Endodermal cell (in vitro differentiated cells): Measurements from ENCODE around the gene GNG3. TPM values are rescaled to one million over a fixed set of nuclear protein-coding genes. Genes with fewer than 3 reads are reported as not detected.

Experiments used
- DNase-seq: peaks from one replicate; pipeline ENCODE4 v3.0.0-alpha.2; 2017
- H3K27ac ChIP-seq: 2 replicates; pipeline ENCODE4 v1.5.1; 2013; ENCODE audit warnings: mild to moderate bottlenecking, low read depth, low read length, moderate library complexity
- H3K27me3 ChIP-seq: 2 replicates; pipeline ENCODE4 v1.6.1; 2013; ENCODE audit warnings: mild to moderate bottlenecking, low read length, moderate library complexity; ENCODE audit not compliant: insufficient read depth, control insufficient read depth, poor library complexity, severe bottlenecking
- H3K36me3 ChIP-seq: 2 replicates; pipeline ENCODE4 v1.7.0; 2013; ENCODE audit warnings: mild to moderate bottlenecking, low read length, moderate library complexity; ENCODE audit not compliant: control insufficient read depth, insufficient read depth
- H3K4me1 ChIP-seq: one replicate; pipeline ENCODE4 v1.7.0; 2013; ENCODE audit warnings: low read length; ENCODE audit not compliant: control insufficient read depth, insufficient read depth
- H3K4me3 ChIP-seq: 2 replicates; pipeline ENCODE4 v1.5.1; 2013; ENCODE audit warnings: mild to moderate bottlenecking, low read length, moderate library complexity
- H3K9ac ChIP-seq: 2 replicates; pipeline ENCODE4 v1.6.1; 2013; ENCODE audit warnings: mild to moderate bottlenecking, low read length, moderate library complexity; ENCODE audit not compliant: poor library complexity, severe bottlenecking; ENCODE audit errors: extremely low read depth
- H3K9me3 ChIP-seq: 2 replicates; pipeline ENCODE4 v1.6.1; 2013; ENCODE audit warnings: mild to moderate bottlenecking, low read length, moderate library complexity; ENCODE audit not compliant: control insufficient read depth
- H3K27ac Mint-ChIP-seq: 2 replicates; pipeline ENCODE4 v1.8.0; 2020; ENCODE audit warnings: mixed read lengths
- H3K27me3 Mint-ChIP-seq: 2 replicates; pipeline ENCODE4 v1.8.0; 2021; ENCODE audit warnings: mild to moderate bottlenecking, mixed read lengths; ENCODE audit not compliant: insufficient read depth
- H3K36me3 Mint-ChIP-seq: 2 replicates; pipeline ENCODE4 v1.8.0; 2020; ENCODE audit warnings: low read depth, mixed read lengths
- H3K4me1 Mint-ChIP-seq: 2 replicates; pipeline ENCODE4 v1.8.0; 2020; ENCODE audit warnings: mixed read lengths
- H3K4me3 Mint-ChIP-seq: 2 replicates; pipeline ENCODE4 v1.8.0; 2020; ENCODE audit warnings: mild to moderate bottlenecking, moderate library complexity, mixed read lengths
- H3K9me3 Mint-ChIP-seq: 2 replicates; pipeline ENCODE4 v1.8.0; 2020; ENCODE audit warnings: mild to moderate bottlenecking, mixed read lengths
- WGBS, 2 experiments: methylation state at CpG; one replicate each; pipeline versions ENCODE4 v1.1.5 to v1.1.7; 2013; ENCODE audit warnings: missing lambda C conversion rate in 2 of 2, mixed read lengths in 1 of 2; ENCODE audit not compliant: insufficient coverage in 1 of 2, insufficient read length in 1 of 2; 5-methylcytosine and 5-hydroxymethylcytosine counted together
- total RNA-seq, 2 donors: library from RNA; stranded (reverse); fragmentation: NEBNext Ultra II Directional in 1 of 2; extraction: Animal tissue kit (Norgen Biotek cat#: 25700) in 1 of 2; gene quantifications; 2 replicates in 1 of 2; 3 replicates in 1 of 2; pipeline ENCODE4 v1.2.1, GENCODE V29; 2021
- TF ChIP-seq, protein P1 (sequence below): fragments of 200-600 bp; sonication (generic); conservative IDR thresholded peaks from 2 replicates; pipeline ENCODE4 v1.5.0; 2021; ENCODE audit warnings: antibody characterized with exemption, mild to moderate bottlenecking

The GNG3 gene
- total RNA-seq, 2 donors from 2014 or later = 0.40 to 1.7 TPM

DNA sequence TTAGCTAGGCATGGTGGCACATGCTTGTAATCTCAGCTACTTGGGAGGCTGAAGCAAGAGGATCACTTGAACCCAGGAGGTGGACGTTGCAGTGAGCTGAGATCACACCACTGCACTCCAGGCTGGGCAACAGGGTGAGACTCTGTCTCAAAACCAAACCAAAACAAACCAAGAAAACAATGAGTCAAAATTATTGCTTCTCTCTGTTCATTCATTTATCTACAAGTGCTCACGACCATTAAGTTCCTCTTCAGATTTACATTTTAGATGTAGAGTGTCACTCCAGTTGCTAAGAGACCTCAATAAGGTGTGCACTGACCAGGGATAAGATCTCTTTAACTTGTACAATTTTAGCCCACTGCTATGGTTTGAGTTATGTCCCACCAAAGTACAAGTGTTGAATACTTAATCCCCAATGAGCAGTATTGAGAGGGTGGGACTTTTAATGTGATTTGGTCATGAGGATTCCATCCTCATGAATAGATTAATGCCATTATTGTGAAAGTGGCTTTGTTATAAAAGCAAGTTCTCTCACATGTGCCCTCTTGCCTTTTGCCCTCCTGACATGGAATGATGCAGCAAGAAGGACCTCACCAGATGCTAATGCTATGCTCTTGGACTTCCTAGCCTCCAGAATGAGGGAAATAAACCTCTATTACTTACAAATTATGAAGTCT, 12.0 kb downstream of the GNG3 start:
- Histone ChIP-seq H3K9me3 (no peaks in the 10 kb centered on the region), H3K4me3 (no peak overlapping the region), H3K4me1 (no peaks in the 10 kb centered on the region), H3K9ac (no peak overlapping the region), H3K27ac (no peak overlapping the region), H3K36me3 (peaks cover 96% of the 10 kb centered on the region), H3K27me3 (no peaks in the 10 kb centered on the region)
- 98 to 100% methylated on average over 2 of the region's 2 CpGs for WGBS, 2 experiments
- Mint-ChIP-seq H3K9me3 (no peaks in the 10 kb centered on the region), H3K27ac (no peak overlapping the region), H3K4me1 (peaks cover 26% of the 10 kb centered on the region), H3K36me3 (peaks cover 94% of the 10 kb centered on the region), H3K27me3 (no peaks in the 10 kb centered on the region), H3K4me3 (no peak overlapping the region)
- DNase-seq = no peak
- TF ChIP-seq, protein P1, sequence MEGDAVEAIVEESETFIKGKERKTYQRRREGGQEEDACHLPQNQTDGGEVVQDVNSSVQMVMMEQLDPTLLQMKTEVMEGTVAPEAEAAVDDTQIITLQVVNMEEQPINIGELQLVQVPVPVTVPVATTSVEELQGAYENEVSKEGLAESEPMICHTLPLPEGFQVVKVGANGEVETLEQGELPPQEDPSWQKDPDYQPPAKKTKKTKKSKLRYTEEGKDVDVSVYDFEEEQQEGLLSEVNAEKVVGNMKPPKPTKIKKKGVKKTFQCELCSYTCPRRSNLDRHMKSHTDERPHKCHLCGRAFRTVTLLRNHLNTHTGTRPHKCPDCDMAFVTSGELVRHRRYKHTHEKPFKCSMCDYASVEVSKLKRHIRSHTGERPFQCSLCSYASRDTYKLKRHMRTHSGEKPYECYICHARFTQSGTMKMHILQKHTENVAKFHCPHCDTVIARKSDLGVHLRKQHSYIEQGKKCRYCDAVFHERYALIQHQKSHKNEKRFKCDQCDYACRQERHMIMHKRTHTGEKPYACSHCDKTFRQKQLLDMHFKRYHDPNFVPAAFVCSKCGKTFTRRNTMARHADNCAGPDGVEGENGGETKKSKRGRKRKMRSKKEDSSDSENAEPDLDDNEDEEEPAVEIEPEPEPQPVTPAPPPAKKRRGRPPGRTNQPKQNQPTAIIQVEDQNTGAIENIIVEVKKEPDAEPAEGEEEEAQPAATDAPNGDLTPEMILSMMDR = no peak

- Histone ChIP-seq H3K4me3 (no peak overlapping the region), H3K4me1 (no peaks in the 10 kb centered on the region), H3K9ac (no peak overlapping the region), H3K9me3 (no peaks in the 10 kb centered on the region), H3K27ac (no peak overlapping the region), H3K36me3 (peaks cover 77% of the 10 kb centered on the region), H3K27me3 (no peaks in the 10 kb centered on the region)
- TF ChIP-seq, protein P1 = peak; percentile 55
- no peak for DNase-seq
- no peaks in the 10 kb centered on the region for H3K9me3 Mint-ChIP-seq
- H3K4me3 Mint-ChIP-seq = no peak overlapping the region
- H3K36me3 Mint-ChIP-seq = peaks cover 82% of the 10 kb centered on the region
- no peaks in the 10 kb centered on the region for H3K27me3 Mint-ChIP-seq
- 78 to 89% methylated on average over 3 to 7 of the region's 7 CpGs for WGBS, 2 experiments
- H3K4me1 Mint-ChIP-seq = peaks cover 23% of the 10 kb centered on the region
- peak overlapping the region; percentile 94 for H3K27ac Mint-ChIP-seq
Observed at GRCh38 chr11:62721994-62722393, 14.5 kb downstream of the GNG3 start.

DNA sequence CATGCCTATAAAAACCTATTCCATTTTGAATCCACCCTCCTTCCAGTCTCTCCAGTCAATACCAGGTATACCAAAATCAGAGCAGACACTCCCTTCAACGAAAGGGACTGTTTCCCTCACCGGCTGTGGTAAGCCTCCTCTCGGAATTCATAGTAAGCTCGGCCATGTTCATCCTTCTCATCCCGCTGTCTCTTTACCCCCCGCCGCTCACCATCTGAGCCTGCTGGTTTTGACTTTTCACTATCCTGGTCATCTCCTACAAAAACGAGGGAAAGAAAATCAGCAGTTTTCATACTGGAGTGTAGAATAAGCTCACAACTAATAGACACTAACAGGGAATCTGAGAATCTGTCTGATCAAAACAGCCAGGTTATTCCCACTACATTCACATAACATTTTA, 16.7 kb downstream of the GNG3 start:
- Mint-ChIP-seq H3K4me3 (peak overlapping the region; percentile 96), H3K9me3 (no peaks in the 10 kb centered on the region), H3K4me1 (peaks cover 22% of the 10 kb centered on the region), H3K36me3 (peaks cover 61% of the 10 kb centered on the region), H3K27ac (peak overlapping the region; percentile 35), H3K27me3 (no peaks in the 10 kb centered on the region)
- Histone ChIP-seq H3K4me3 (peak overlapping the region; percentile 97), H3K9me3 (no peaks in the 10 kb centered on the region), H3K36me3 (peaks cover 55% of the 10 kb centered on the region), H3K27me3 (no peaks in the 10 kb centered on the region), H3K9ac (no peak overlapping the region), H3K27ac (no peak overlapping the region), H3K4me1 (no peaks in the 10 kb centered on the region)
- TF ChIP-seq, protein P1 = no peak
- 84 to 87% methylated on average over 6 to 8 of the region's 8 CpGs for WGBS, 2 experiments
- DNase-seq = no peak
